A673 (cell line): ENCODE data around the gene LHFPL6.

Source experiments
- EZH2 ChIP-seq: fragments of 200-600 bp; sonication (generic); IDR thresholded peaks from 2 replicates; pipeline ENCODE4 v1.6.1; 2017; ENCODE audit warnings: borderline replicate concordance, low read depth, mild to moderate bottlenecking, mixed read lengths, antibody characterized with exemption, low read length; ENCODE audit not compliant: poor library complexity, severe bottlenecking
- TF ChIP-seq, protein P1 (sequence below): fragments of 300-800, 200-600 bp; sonication (generic); conservative IDR thresholded peaks from 2 replicates; pipeline ENCODE4 v1.5.1; 2017; ENCODE audit warnings: low read depth, mild to moderate bottlenecking, antibody characterized with exemption, low read length, moderate library complexity, mixed read lengths

DNA sequence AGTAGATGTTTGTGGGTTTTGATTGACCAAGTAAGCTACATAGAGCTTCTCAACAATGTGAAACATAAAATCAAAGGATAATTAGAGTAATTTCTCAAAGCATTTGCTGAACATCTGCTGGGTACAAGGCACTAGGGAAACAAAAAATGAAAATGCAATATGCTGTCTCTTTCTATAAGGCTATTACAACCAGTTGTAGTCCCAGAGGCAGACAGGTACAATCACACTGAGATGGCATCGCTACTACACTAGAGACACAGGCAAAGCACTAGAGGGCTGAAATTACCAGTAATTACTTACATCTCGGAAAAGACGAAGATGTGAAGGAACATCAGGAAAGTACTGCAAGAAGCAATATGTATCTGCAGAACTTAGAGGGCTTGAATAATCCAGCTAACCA is 133.3 kb downstream of the LHFPL6 start:
- TF ChIP-seq, protein P1, sequence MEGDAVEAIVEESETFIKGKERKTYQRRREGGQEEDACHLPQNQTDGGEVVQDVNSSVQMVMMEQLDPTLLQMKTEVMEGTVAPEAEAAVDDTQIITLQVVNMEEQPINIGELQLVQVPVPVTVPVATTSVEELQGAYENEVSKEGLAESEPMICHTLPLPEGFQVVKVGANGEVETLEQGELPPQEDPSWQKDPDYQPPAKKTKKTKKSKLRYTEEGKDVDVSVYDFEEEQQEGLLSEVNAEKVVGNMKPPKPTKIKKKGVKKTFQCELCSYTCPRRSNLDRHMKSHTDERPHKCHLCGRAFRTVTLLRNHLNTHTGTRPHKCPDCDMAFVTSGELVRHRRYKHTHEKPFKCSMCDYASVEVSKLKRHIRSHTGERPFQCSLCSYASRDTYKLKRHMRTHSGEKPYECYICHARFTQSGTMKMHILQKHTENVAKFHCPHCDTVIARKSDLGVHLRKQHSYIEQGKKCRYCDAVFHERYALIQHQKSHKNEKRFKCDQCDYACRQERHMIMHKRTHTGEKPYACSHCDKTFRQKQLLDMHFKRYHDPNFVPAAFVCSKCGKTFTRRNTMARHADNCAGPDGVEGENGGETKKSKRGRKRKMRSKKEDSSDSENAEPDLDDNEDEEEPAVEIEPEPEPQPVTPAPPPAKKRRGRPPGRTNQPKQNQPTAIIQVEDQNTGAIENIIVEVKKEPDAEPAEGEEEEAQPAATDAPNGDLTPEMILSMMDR = no peak
- no peak for TF ChIP-seq EZH2
